HG02885 (cell line): Measurements from ENCODE around the gene ABHD17B.
A peak's percentile ranks its signal among the peaks of the same experiment; 100 is the strongest.

Experiments
- ATAC-seq: cut with Tn5 transposase; IDR thresholded peaks from one replicate; pipeline ENCODE4 v1.9.1; 2021; ENCODE audit warnings: mild to moderate bottlenecking; ENCODE audit not compliant: unreplicated experiment, poor library complexity

Gene ABHD17B

GRCh38 chr9:71879644-71880174 lies 31.3 kb downstream of the ABHD17B start:
- no peak for ATAC-seq

- ATAC-seq = no peak
These were observed 32.4 kb downstream of the ABHD17B start for GRCh38 chr9:71878327-71879274.

GRCh38 chr9:71876829-71877228 lies 34.2 kb downstream of the ABHD17B start:
- ATAC-seq = no peak

GRCh38 chr9:71876106-71876505 lies 34.9 kb downstream of the ABHD17B start:
- ATAC-seq = no peak

- ATAC-seq = no peak
These were observed 35.6 kb downstream of the ABHD17B start for GRCh38 chr9:71875345-71875744.

- no peak for ATAC-seq
These were observed 47.4 kb downstream of the ABHD17B start for GRCh38 chr9:71863631-71864030.

GRCh38 chr9:71861618-71862017 lies 49.4 kb downstream of the ABHD17B start:
- ATAC-seq = no peak

- ATAC-seq = no peak
These were observed 51.1 kb downstream of the ABHD17B start for GRCh38 chr9:71859939-71860338.

- ATAC-seq = peak; percentile 54
These were observed 52.2 kb downstream of the ABHD17B start for GRCh38 chr9:71858812-71859211.

GRCh38 chr9:71858102-71858798 lies 52.7 kb downstream of the ABHD17B start:
- no peak for ATAC-seq

- no peak for ATAC-seq
These were observed 53.8 kb downstream of the ABHD17B start for GRCh38 chr9:71857159-71857558.

GRCh38 chr9:71854811-71855210 lies 56.2 kb downstream of the ABHD17B start:
- no peak for ATAC-seq

- ATAC-seq = no peak
These were observed 57.9 kb downstream of the ABHD17B start for GRCh38 chr9:71853084-71853483.

GRCh38 chr9:71850996-71851395 lies 60.0 kb downstream of the ABHD17B start:
- no peak for ATAC-seq

GRCh38 chr9:71847892-71848291 lies 63.1 kb downstream of the ABHD17B start:
- no peak for ATAC-seq

GRCh38 chr9:71844808-71845207 lies 66.2 kb downstream of the ABHD17B start:
- no peak for ATAC-seq

- no peak for ATAC-seq
These were observed 71.3 kb downstream of the ABHD17B start for GRCh38 chr9:71839668-71840067.

GRCh38 chr9:71835596-71835995 lies 75.4 kb downstream of the ABHD17B start:
- ATAC-seq = no peak

- ATAC-seq = no peak
These were observed 80.1 kb downstream of the ABHD17B start for GRCh38 chr9:71830929-71831328.

GRCh38 chr9:71830153-71830552 lies 80.8 kb downstream of the ABHD17B start:
- no peak for ATAC-seq

- no peak for ATAC-seq
These were observed 84.7 kb downstream of the ABHD17B start for GRCh38 chr9:71826279-71826678.
